ENCODE measurements around the gene GOT2. TPM values are rescaled to one million over a fixed set of nuclear protein-coding genes. Genes with fewer than 3 reads are reported as not detected.

GOT2 gene
- total and polyA plus RNA-seq, 2 donors (not counting 3 experiments of a cell fraction or from before 2014, with no cell fraction given): 53.4 to 127 TPM

GRCh38 chr16:58678716-58679115 lies 55.4 kb downstream of the GOT2 start:
- no TSS peak for BruUV-seq (replicated peaks)
- Histone ChIP-seq H3K9me3 (replicated peaks; ENCODE audit: control insufficient read depth, insufficient read depth, low read length) (no peaks in the 10 kb centered on the region), H3K27ac (ENCODE audit: insufficient read depth, low read depth, low read length) (no peak overlapping the region), H3K79me2 (ENCODE audit: control insufficient read depth, insufficient read depth, low read length) (peaks cover 7% of the 10 kb centered on the region), H3K4me2 (ENCODE audit: insufficient read depth, low read length) (no peak overlapping the region), H4K20me1 (replicated peaks; ENCODE audit: control insufficient read depth, extremely low read depth, insufficient read depth, low read length) (no peaks in the 10 kb centered on the region), H3K9ac (replicated peaks; ENCODE audit: extremely low read depth, insufficient read depth, low read length) (no peak overlapping the region), H3K27me3 (ENCODE audit: control insufficient read depth in 2 of 2, insufficient read depth in 2 of 2, low read length in 2 of 2) (no peaks in the 10 kb centered on the region), H3K4me1 (ENCODE audit: control insufficient read depth, extremely low read depth, insufficient read depth, low read length) (peaks cover 7% of the 10 kb centered on the region), H3K4me3 (replicated peaks in 1 of 3; ENCODE audit: insufficient read depth in 1 of 3, low read depth in 1 of 3, low read length in 3 of 3) (no peak overlapping the region), H2AFZ (ENCODE audit: low read depth, low read length) (no peak overlapping the region), H3K36me3 (ENCODE audit: control insufficient read depth in 2 of 2, extremely low read depth in 1 of 2, insufficient read depth in 2 of 2, low read length in 2 of 2) (peaks cover 4 to 34% of the 10 kb centered on the region in 2 experiments), H3K9me1 (replicated peaks; ENCODE audit: control insufficient read depth, extremely low read depth, insufficient read depth, low read length) (no peaks in the 10 kb centered on the region)
- intact Hi-C loops (cut with micrococcal nuclease) (loop anchor here (1.0 kb wide), 1 partner anchor 78 kb away; no protein-coding TSS in a partner anchor), dilution Hi-C loops (cut with MboI; ENCODE audit: extremely low pct_ligation_motif_present, low sequenced_read_pairs) (no loop called here)
- ChIA-PET CTCF (interaction anchor here (0.7 to 5.3 kb wide), 4 partner anchors 20 to 77 kb away, joined by 3 to 66 read pairs (median 4); no protein-coding TSS in a partner anchor), POLR2A (no interaction called here)
- FAIRE-seq (no peak), DNase-seq (ENCODE audit: low read depth, low spot score) (no peak)
- TF ChIP-seq CTCF (IDR thresholded peaks at IDR 0.05; ENCODE audit: extremely low read depth in 1 of 2, insufficient read depth in 1 of 2, low read depth in 1 of 2, low read length in 2 of 2): peak in 1 of 2 donors; percentile 17
- TF ChIP-seq GATA2 (IDR thresholded peaks at IDR 0.05; ENCODE audit: insufficient read depth, insufficient read length, low read depth, low read length): no peak

GRCh38 chr16:58678269-58678668 lies 55.8 kb downstream of the GOT2 start:
- FAIRE-seq (no peak), DNase-seq (ENCODE audit: low read depth, low spot score) (no peak)
- Histone ChIP-seq H3K36me3 (ENCODE audit: control insufficient read depth in 2 of 2, extremely low read depth in 1 of 2, insufficient read depth in 2 of 2, low read length in 2 of 2) (peaks cover 4 to 34% of the 10 kb centered on the region in 2 experiments), H2AFZ (ENCODE audit: low read depth, low read length) (no peak overlapping the region), H3K4me2 (ENCODE audit: insufficient read depth, low read length) (no peak overlapping the region), H3K4me3 (replicated peaks in 1 of 3; ENCODE audit: insufficient read depth in 1 of 3, low read depth in 1 of 3, low read length in 3 of 3) (no peak overlapping the region), H3K27ac (ENCODE audit: insufficient read depth, low read depth, low read length) (no peak overlapping the region), H3K9me1 (replicated peaks; ENCODE audit: control insufficient read depth, extremely low read depth, insufficient read depth, low read length) (no peaks in the 10 kb centered on the region), H3K9ac (replicated peaks; ENCODE audit: extremely low read depth, insufficient read depth, low read length) (no peak overlapping the region), H3K27me3 (ENCODE audit: control insufficient read depth in 2 of 2, insufficient read depth in 2 of 2, low read length in 2 of 2) (no peaks in the 10 kb centered on the region), H3K9me3 (replicated peaks; ENCODE audit: control insufficient read depth, insufficient read depth, low read length) (no peaks in the 10 kb centered on the region), H3K79me2 (ENCODE audit: control insufficient read depth, insufficient read depth, low read length) (peaks cover 3% of the 10 kb centered on the region), H3K4me1 (ENCODE audit: control insufficient read depth, extremely low read depth, insufficient read depth, low read length) (peaks cover 3% of the 10 kb centered on the region), H4K20me1 (replicated peaks; ENCODE audit: control insufficient read depth, extremely low read depth, insufficient read depth, low read length) (no peaks in the 10 kb centered on the region)
- dilution Hi-C loops (cut with MboI; ENCODE audit: extremely low pct_ligation_motif_present, low sequenced_read_pairs): no loop called here
- ChIA-PET CTCF (interaction anchor here (0.7 to 5.3 kb wide), 4 partner anchors 21 to 78 kb away, joined by 3 to 66 read pairs (median 4); no protein-coding TSS in a partner anchor), POLR2A (no interaction called here)
- no TSS peak for BruUV-seq (replicated peaks)
- intact Hi-C loops (cut with micrococcal nuclease): loop anchor here (1.0 kb wide), 1 partner anchor 78 kb away; no protein-coding TSS in a partner anchor
- TF ChIP-seq GATA2 (IDR thresholded peaks at IDR 0.05; ENCODE audit: insufficient read depth, insufficient read length, low read depth, low read length): no peak
- no peak for TF ChIP-seq CTCF (IDR thresholded peaks at IDR 0.05; ENCODE audit: extremely low read depth in 1 of 2, insufficient read depth in 1 of 2, low read depth in 1 of 2, low read length in 2 of 2)
- TF ChIP-seq POLR2A (IDR thresholded peaks at IDR 0.05; ENCODE audit: low read depth, low read length): no peak
- no peak for TF ChIP-seq FOS (IDR thresholded peaks at IDR 0.05; ENCODE audit: borderline replicate concordance, insufficient read depth, low read length)
- no peak for TF ChIP-seq MYC (IDR thresholded peaks at IDR 0.05; ENCODE audit: low read depth, low read length)
- no peak for TF ChIP-seq POLR2AphosphoS5 (IDR thresholded peaks at IDR 0.05; ENCODE audit: insufficient read depth, low read depth, low read length)
- TF ChIP-seq EZH2 (IDR thresholded peaks at IDR 0.05; ENCODE audit: borderline replicate concordance, low read depth, low read length, severe bottlenecking): no peak

All from endothelial cell of umbilical vein (primary cell).